ENCODE results near the gene IL10RA. TPM values are rescaled to one million over a fixed set of nuclear protein-coding genes. Genes with fewer than 3 reads are reported as not detected.

IL10RA gene
- total and polyA plus RNA-seq, 9 of the 15 experiments (the other 6 are each of a cell fraction or from before 2014, with no cell fraction given) = 0.17 to 17.3 (median 2.9) TPM

- peak; percentile 64; the same call in 1 of the 2 replicates for TF ChIP-seq ARID4B (CRISPR knock-in tag; IDR thresholded peaks at IDR 0.05)
- no peak for TF ChIP-seq PHB2 (IDR thresholded peaks at IDR 0.05; ENCODE audit: low read depth)
- peak; percentile 55 for TF ChIP-seq RB1 (IDR thresholded peaks at IDR 0.05; ENCODE audit: low read depth)
- no peak; the same call in 1 of the 2 replicates for TF ChIP-seq ZNF143 (CRISPR knock-in tag; IDR thresholded peaks at IDR 0.05)
- no peak for TF ChIP-seq ZNF398 (CRISPR knock-in tag; IDR thresholded peaks at IDR 0.05)
- no peak for TF ChIP-seq HIVEP1 (CRISPR knock-in tag; IDR thresholded peaks at IDR 0.05)
- peak; percentile 90 for TF ChIP-seq SUPT5H (IDR thresholded peaks at IDR 0.05)
- no peak for TF ChIP-seq MITF (IDR thresholded peaks at IDR 0.05)
- peak; percentile 80 for TF ChIP-seq MYC (IDR thresholded peaks at IDR 0.05; ENCODE audit: low read depth, low read length)
- peak; percentile 54; the same call in 1 of the 2 replicates for TF ChIP-seq MYC (CRISPR knock-in tag; IDR thresholded peaks at IDR 0.05; ENCODE audit: borderline replicate concordance, low read depth)
- peak; percentile 94 for TF ChIP-seq POLR2A (conservative IDR thresholded peaks at IDR 0.05)
- no peak for TF ChIP-seq YBX1 (IDR thresholded peaks at IDR 0.05)
- TF ChIP-seq BRF2 (IDR thresholded peaks at IDR 0.05; ENCODE audit: borderline replicate concordance, insufficient read depth, insufficient read length) = no peak
- no peak for TF ChIP-seq ZNF324 (CRISPR knock-in tag; IDR thresholded peaks at IDR 0.05)
- TF ChIP-seq LARP7 (IDR thresholded peaks at IDR 0.05) = no peak
- peak; percentile 76 for TF ChIP-seq PCBP1 (IDR thresholded peaks at IDR 0.05; ENCODE audit: low read depth, low read length, poor library complexity, severe bottlenecking)
- no peak for TF ChIP-seq PYGO2 (tag; IDR thresholded peaks at IDR 0.05)
- TF ChIP-seq XRCC4 (IDR thresholded peaks at IDR 0.05; ENCODE audit: extremely low read depth, insufficient read depth, insufficient read length) = no peak
Observed at GRCh38 chr11:117985953-117986887, at the start of gene IL10RA (continued).
